Measurements from ENCODE around the gene PTPRM.

Gene PTPRM

DNA sequence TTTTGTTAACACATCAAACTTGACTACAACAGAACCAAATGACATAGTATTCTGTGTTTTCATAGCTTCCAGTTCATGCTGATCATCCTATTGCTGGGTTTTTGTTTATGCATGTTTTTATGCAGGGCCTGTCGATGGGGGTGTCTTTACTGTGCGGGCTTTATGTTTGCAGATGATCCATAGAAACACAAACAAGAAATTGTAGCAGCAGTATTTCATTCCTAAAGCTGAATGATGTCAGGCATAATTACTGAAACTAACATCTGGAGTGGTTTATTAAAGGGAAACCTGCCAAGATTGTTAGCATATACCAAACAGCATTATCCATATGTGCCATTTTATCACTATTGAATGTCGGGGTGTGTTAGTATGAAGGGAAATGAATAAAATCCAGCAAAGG is 129.7 kb downstream of the PTPRM start:
- no peaks in the 10 kb centered on the region for H3K4me1 ChIP-seq (ENCODE audit: insufficient read depth, low read length, poor library complexity, severe bottlenecking)
- H3K4me3 ChIP-seq (ENCODE audit: low read length, poor library complexity, severe bottlenecking), result no peak overlapping the region
- no peaks in the 10 kb centered on the region for H3F3A ChIP-seq (ENCODE audit: low read depth)
- H3K79me2 ChIP-seq (ENCODE audit: insufficient read depth, low read length), result no peaks in the 10 kb centered on the region
- no peaks in the 10 kb centered on the region for H3K9me2 ChIP-seq (replicated peaks; ENCODE audit: low read depth, low read length)
- H3K9ac ChIP-seq (ENCODE audit: low read depth, low read length, poor library complexity, severe bottlenecking), result no peak overlapping the region
- H3K27me3 ChIP-seq (ENCODE audit: insufficient read depth, low read length, poor library complexity, severe bottlenecking), result no peaks in the 10 kb centered on the region
- no peak for TF ChIP-seq EZH2phosphoT487 (IDR thresholded peaks at IDR 0.05; ENCODE audit: borderline replicate concordance)
- TF ChIP-seq, protein P1, sequence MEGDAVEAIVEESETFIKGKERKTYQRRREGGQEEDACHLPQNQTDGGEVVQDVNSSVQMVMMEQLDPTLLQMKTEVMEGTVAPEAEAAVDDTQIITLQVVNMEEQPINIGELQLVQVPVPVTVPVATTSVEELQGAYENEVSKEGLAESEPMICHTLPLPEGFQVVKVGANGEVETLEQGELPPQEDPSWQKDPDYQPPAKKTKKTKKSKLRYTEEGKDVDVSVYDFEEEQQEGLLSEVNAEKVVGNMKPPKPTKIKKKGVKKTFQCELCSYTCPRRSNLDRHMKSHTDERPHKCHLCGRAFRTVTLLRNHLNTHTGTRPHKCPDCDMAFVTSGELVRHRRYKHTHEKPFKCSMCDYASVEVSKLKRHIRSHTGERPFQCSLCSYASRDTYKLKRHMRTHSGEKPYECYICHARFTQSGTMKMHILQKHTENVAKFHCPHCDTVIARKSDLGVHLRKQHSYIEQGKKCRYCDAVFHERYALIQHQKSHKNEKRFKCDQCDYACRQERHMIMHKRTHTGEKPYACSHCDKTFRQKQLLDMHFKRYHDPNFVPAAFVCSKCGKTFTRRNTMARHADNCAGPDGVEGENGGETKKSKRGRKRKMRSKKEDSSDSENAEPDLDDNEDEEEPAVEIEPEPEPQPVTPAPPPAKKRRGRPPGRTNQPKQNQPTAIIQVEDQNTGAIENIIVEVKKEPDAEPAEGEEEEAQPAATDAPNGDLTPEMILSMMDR (conservative IDR thresholded peaks at IDR 0.05; ENCODE audit: low read length), result no peak
- H3K36me3 ChIP-seq (ENCODE audit: insufficient read depth, low read length), result no peaks in the 10 kb centered on the region
- no peaks in the 10 kb centered on the region for H4K20me1 ChIP-seq (ENCODE audit: insufficient read depth, low read length, poor library complexity, severe bottlenecking)
- H3K9me3 ChIP-seq (ENCODE audit: insufficient read depth, low read depth, low read length), result no peaks in the 10 kb centered on the region
- H2AFZ ChIP-seq (ENCODE audit: low read length), result no peak overlapping the region
- no peak overlapping the region for H3K4me2 ChIP-seq (ENCODE audit: low read depth, low read length, poor library complexity, severe bottlenecking)

DNA sequence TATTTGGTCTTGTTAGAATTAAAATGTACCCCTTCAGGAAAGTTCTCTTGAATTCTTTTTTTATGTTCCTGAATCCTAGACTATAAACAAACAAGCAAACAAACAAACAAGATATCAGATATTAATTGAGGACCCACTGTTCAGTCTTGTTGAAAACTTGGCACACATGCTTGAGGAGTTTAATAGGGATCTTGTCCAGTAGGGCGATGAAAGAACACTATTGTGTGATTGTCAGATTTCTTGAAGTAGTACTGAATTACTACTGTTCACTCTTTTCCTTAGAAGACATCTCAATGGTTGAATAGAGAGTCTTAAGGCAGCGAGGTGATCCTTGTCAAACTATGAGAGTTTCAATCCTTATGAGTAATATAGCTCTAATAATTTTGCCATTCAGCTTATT is 130.2 kb downstream of the PTPRM start:
- no peak overlapping the region for H3K4me2 ChIP-seq (ENCODE audit: low read depth, low read length, poor library complexity, severe bottlenecking)
- H3K27me3 ChIP-seq (ENCODE audit: insufficient read depth, low read length, poor library complexity, severe bottlenecking), result no peaks in the 10 kb centered on the region
- TF ChIP-seq, protein P1 (conservative IDR thresholded peaks at IDR 0.05; ENCODE audit: low read length), result no peak
- no peak for TF ChIP-seq EZH2phosphoT487 (IDR thresholded peaks at IDR 0.05; ENCODE audit: borderline replicate concordance)
- H3K36me3 ChIP-seq (ENCODE audit: insufficient read depth, low read length), result no peaks in the 10 kb centered on the region
- no peak overlapping the region for H3K4me3 ChIP-seq (ENCODE audit: low read length, poor library complexity, severe bottlenecking)
- no peak overlapping the region for H3K9ac ChIP-seq (ENCODE audit: low read depth, low read length, poor library complexity, severe bottlenecking)
- no peaks in the 10 kb centered on the region for H3K9me2 ChIP-seq (replicated peaks; ENCODE audit: low read depth, low read length)
- no peaks in the 10 kb centered on the region for H3K79me2 ChIP-seq (ENCODE audit: insufficient read depth, low read length)
- H3K9me3 ChIP-seq (ENCODE audit: insufficient read depth, low read depth, low read length), result no peaks in the 10 kb centered on the region
- no peak overlapping the region for H2AFZ ChIP-seq (ENCODE audit: low read length)
- no peaks in the 10 kb centered on the region for H3F3A ChIP-seq (ENCODE audit: low read depth)
- no peaks in the 10 kb centered on the region for H4K20me1 ChIP-seq (ENCODE audit: insufficient read depth, low read length, poor library complexity, severe bottlenecking)
- H3K4me1 ChIP-seq (ENCODE audit: insufficient read depth, low read length, poor library complexity, severe bottlenecking), result no peaks in the 10 kb centered on the region

DNA sequence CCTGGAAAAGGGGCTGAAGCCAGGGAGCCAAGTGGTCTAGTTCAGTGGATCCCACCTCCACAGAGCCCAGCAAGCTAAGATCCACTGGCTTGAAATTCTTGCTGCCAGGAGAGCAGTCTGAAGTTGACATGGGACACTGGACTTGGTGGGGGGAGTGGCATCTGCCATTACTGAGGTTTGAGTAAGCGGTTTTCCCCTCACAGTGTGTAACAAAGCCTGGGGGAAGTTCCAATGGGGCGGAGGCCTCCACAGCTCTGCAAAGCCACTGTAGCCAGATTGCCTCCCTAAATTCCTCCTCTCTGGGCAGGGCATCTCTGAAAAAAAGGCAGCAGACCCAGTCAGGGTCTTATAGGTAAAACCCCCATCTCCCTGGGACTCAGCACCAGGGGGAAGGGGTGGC is 144.4 kb downstream of the PTPRM start:
- no peak overlapping the region for H3K4me2 ChIP-seq (ENCODE audit: low read depth, low read length, poor library complexity, severe bottlenecking)
- no peaks in the 10 kb centered on the region for H3K9me2 ChIP-seq (replicated peaks; ENCODE audit: low read depth, low read length)
- no peak overlapping the region for H3K4me3 ChIP-seq (ENCODE audit: low read length, poor library complexity, severe bottlenecking)
- no peaks in the 10 kb centered on the region for H4K20me1 ChIP-seq (ENCODE audit: insufficient read depth, low read length, poor library complexity, severe bottlenecking)
- no peak overlapping the region for H2AFZ ChIP-seq (ENCODE audit: low read length)
- H3K4me1 ChIP-seq (ENCODE audit: insufficient read depth, low read length, poor library complexity, severe bottlenecking), result no peaks in the 10 kb centered on the region
- no peaks in the 10 kb centered on the region for H3K36me3 ChIP-seq (ENCODE audit: insufficient read depth, low read length)
- H3K27me3 ChIP-seq (ENCODE audit: insufficient read depth, low read length, poor library complexity, severe bottlenecking), result no peaks in the 10 kb centered on the region
- H3F3A ChIP-seq (ENCODE audit: low read depth), result no peaks in the 10 kb centered on the region
- TF ChIP-seq, protein P1 (conservative IDR thresholded peaks at IDR 0.05; ENCODE audit: low read length), result no peak
- no peak for TF ChIP-seq EZH2phosphoT487 (IDR thresholded peaks at IDR 0.05; ENCODE audit: borderline replicate concordance)
- no peaks in the 10 kb centered on the region for H3K79me2 ChIP-seq (ENCODE audit: insufficient read depth, low read length)
- H3K9me3 ChIP-seq (ENCODE audit: insufficient read depth, low read depth, low read length), result no peaks in the 10 kb centered on the region
- H3K9ac ChIP-seq (ENCODE audit: low read depth, low read length, poor library complexity, severe bottlenecking), result no peak overlapping the region

Measured in Loucy (cell line).